ENCODE measurements around the gene INPP5D. TPM values are rescaled to one million over a fixed set of nuclear protein-coding genes. Genes with fewer than 3 reads are reported as not detected.
A peak's percentile ranks its signal among the peaks of the same experiment; 100 is the strongest.

INPP5D gene
- polyA plus RNA-seq, 3 donors: 30.6 to 90.2 (median 54.8) TPM

DNA sequence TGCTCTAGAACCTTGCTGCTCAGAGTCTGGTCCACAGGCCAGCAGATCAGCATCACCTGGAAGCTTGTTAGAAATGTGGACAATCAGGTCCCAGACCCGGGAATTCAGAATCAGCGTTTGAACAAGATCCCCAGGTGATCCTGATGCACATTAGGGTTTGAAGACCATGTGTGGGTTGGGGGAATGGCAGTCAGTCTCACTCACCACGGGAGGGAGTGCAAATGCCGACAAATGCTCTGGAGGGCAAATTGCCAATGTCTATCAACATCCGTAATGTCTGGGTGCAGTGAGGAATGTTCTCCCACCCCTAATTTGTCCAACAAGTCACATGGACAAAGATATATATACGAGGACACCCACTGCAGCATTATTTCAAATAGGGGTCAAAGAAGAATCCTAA is 34.5 kb downstream of the INPP5D start:
- Mint-ChIP-seq H3K27ac (peak overlapping the region in 4 of 7 donors; percentile 10 to 63 (median 38)), H3K4me3 (no peak overlapping the region), H3K9me3 (no peaks in the 10 kb centered on the region), H3K4me1 (peaks cover 60% of the 10 kb centered on the region), H3K36me3 (peaks cover 54 to 69% of the 10 kb centered on the region in 2 donors), H3K27me3 (ENCODE audit: low read depth in 3 of 3) (no peaks in the 10 kb centered on the region)
- no peak for DNase-seq
- no peaks in the 10 kb centered on the region for H3K27me3 ChIP-seq (ENCODE audit: control insufficient read depth in 2 of 2, insufficient read depth in 2 of 2, low read length in 2 of 2)
- H3K79me2 ChIP-seq (ENCODE audit: insufficient read depth, low read length): peaks cover 100% of the 10 kb centered on the region
- H3K36me3 ChIP-seq (replicated peaks in 1 of 2; ENCODE audit: control insufficient read depth in 1 of 2, insufficient read depth in 2 of 2, low read length in 2 of 2): peaks cover 21 to 65% of the 10 kb centered on the region in 2 donors
- H3K9ac ChIP-seq (ENCODE audit: insufficient read depth, low read length, poor library complexity, severe bottlenecking): no peak overlapping the region
- 100% methylated on average over 1 of the region's 6 CpGs for WGBS (ENCODE audit: insufficient coverage)
- H2AFZ ChIP-seq (ENCODE audit: insufficient read depth, low read depth, low read length, poor library complexity, severe bottlenecking): no peak overlapping the region
- H3K9me3 ChIP-seq (replicated peaks in 1 of 2; ENCODE audit: control insufficient read depth in 1 of 2, insufficient read depth in 1 of 2, low read length in 2 of 2): no peaks in the 10 kb centered on the region
- no peak overlapping the region for H3K4me3 ChIP-seq (replicated peaks in 1 of 3; ENCODE audit: low read depth in 2 of 3, low read length in 3 of 3)
- TF ChIP-seq, protein P1, sequence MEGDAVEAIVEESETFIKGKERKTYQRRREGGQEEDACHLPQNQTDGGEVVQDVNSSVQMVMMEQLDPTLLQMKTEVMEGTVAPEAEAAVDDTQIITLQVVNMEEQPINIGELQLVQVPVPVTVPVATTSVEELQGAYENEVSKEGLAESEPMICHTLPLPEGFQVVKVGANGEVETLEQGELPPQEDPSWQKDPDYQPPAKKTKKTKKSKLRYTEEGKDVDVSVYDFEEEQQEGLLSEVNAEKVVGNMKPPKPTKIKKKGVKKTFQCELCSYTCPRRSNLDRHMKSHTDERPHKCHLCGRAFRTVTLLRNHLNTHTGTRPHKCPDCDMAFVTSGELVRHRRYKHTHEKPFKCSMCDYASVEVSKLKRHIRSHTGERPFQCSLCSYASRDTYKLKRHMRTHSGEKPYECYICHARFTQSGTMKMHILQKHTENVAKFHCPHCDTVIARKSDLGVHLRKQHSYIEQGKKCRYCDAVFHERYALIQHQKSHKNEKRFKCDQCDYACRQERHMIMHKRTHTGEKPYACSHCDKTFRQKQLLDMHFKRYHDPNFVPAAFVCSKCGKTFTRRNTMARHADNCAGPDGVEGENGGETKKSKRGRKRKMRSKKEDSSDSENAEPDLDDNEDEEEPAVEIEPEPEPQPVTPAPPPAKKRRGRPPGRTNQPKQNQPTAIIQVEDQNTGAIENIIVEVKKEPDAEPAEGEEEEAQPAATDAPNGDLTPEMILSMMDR (IDR thresholded peaks at IDR 0.05): no peak
- H3K4me1 ChIP-seq (ENCODE audit: control insufficient read depth in 1 of 2, insufficient read depth in 2 of 2, low read length in 2 of 2): peaks cover 35% of the 10 kb centered on the region in 2 donors
- peak overlapping the region in 1 of 2 donors; percentile 49 for H3K27ac ChIP-seq (ENCODE audit: low read depth in 1 of 2, low read length in 2 of 2)
- peaks cover 98% of the 10 kb centered on the region for H4K20me1 ChIP-seq (ENCODE audit: insufficient read depth, low read length)
- intact Hi-C loops (cut with micrococcal nuclease): loop anchor here in 1 of 2 donors (5.0 to 10.0 kb wide), 2 partner anchors 32 to 150 kb away; partner anchors contain the start of gene INPP5D
- H3K4me2 ChIP-seq (replicated peaks; ENCODE audit: extremely low read depth, low read length, poor library complexity, severe bottlenecking): no peak overlapping the region

DNA sequence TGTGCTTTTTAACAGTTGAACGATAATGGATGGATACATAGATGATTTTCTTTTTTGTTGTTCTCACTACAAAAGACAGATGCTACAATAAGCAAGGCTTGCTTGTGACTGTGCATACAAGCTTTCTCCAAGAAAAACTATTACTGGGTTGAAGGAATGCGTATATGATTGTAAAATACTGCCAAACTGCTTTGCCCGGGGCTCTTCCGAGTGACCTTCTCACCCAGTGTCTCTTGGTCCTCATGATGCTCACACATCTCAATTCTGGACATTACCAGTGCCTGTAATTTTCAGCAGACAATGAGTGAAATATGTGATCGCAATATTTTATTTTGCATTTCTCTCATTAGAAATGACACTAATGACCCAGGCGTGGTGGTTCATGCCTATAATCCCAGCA is 35.9 kb downstream of the INPP5D start:
- WGBS (ENCODE audit: insufficient coverage): 100% methylated on average over 2 of the region's 6 CpGs
- Histone ChIP-seq H4K20me1 (ENCODE audit: insufficient read depth, low read length) (peaks cover 98% of the 10 kb centered on the region), H3K4me2 (replicated peaks; ENCODE audit: extremely low read depth, low read length, poor library complexity, severe bottlenecking) (no peak overlapping the region), H3K27ac (ENCODE audit: low read depth in 1 of 2, low read length in 2 of 2) (peak overlapping the region in 1 of 2 donors; percentile 20), H3K27me3 (ENCODE audit: control insufficient read depth in 2 of 2, insufficient read depth in 2 of 2, low read length in 2 of 2) (no peaks in the 10 kb centered on the region), H3K4me1 (ENCODE audit: control insufficient read depth in 1 of 2, insufficient read depth in 2 of 2, low read length in 2 of 2) (peaks cover 43 to 45% of the 10 kb centered on the region in 2 donors), H3K36me3 (replicated peaks in 1 of 2; ENCODE audit: control insufficient read depth in 1 of 2, insufficient read depth in 2 of 2, low read length in 2 of 2) (peaks cover 18 to 65% of the 10 kb centered on the region in 2 donors), H3K9ac (ENCODE audit: insufficient read depth, low read length, poor library complexity, severe bottlenecking) (no peak overlapping the region), H3K9me3 (replicated peaks in 1 of 2; ENCODE audit: control insufficient read depth in 1 of 2, insufficient read depth in 1 of 2, low read length in 2 of 2) (no peaks in the 10 kb centered on the region), H3K4me3 (replicated peaks in 1 of 3; ENCODE audit: low read depth in 2 of 3, low read length in 3 of 3) (no peak overlapping the region), H2AFZ (ENCODE audit: insufficient read depth, low read depth, low read length, poor library complexity, severe bottlenecking) (no peak overlapping the region), H3K79me2 (ENCODE audit: insufficient read depth, low read length) (peaks cover 100% of the 10 kb centered on the region)
- Mint-ChIP-seq H3K4me3 (no peak overlapping the region), H3K4me1 (peaks cover 68% of the 10 kb centered on the region), H3K27ac (peak overlapping the region in 3 of 7 donors; percentile 35 to 69 (median 50)), H3K27me3 (ENCODE audit: low read depth in 3 of 3) (no peaks in the 10 kb centered on the region), H3K9me3 (peaks cover 0 to 2% (median 0%) of the 10 kb centered on the region in 7 donors), H3K36me3 (peaks cover 51 to 69% of the 10 kb centered on the region in 2 donors)
- TF ChIP-seq, protein P1 (IDR thresholded peaks at IDR 0.05): no peak
- intact Hi-C loops (cut with micrococcal nuclease): loop anchor here in 1 of 2 donors (5.0 to 10.0 kb wide), 2 partner anchors 34 to 149 kb away; partner anchors contain the start of gene INPP5D
- no peak for DNase-seq

All from CD14-positive monocyte (primary cell).